ENCODE measurements around the gene MRPS18A.

Gene MRPS18A

DNA sequence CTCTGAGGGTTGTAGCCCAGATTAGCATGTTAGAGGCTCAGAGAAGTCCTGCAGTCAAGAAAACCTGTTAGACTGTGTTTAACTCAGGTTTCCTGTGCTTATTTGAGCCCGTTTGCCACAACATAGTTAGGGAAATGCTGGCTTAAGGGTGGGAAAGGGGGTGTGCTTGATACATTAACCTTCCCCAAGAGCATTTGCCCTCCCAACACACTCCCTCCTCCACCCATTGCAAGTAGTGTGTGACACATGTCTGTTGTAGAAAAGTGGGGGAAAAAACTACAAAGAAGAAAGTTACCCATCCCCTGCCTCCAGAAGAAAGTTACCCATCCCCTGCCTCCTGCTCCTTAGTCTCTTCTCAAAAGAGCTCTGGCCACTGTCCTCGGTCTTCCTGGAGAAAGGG lies 36.8 kb upstream of the MRPS18A start:
- Mint-ChIP-seq H3K36me3 (ENCODE audit: low read depth) (no peaks in the 10 kb centered on the region), H3K9me3 (no peaks in the 10 kb centered on the region), H3K4me3 (no peak overlapping the region), H3K4me1 (ENCODE audit: low read depth) (peaks cover 52% of the 10 kb centered on the region), H3K27ac (peak overlapping the region; percentile 83), H3K27me3 (peaks cover 88% of the 10 kb centered on the region)
- intact Hi-C loops (cut with micrococcal nuclease): loop anchor here (1.0 kb wide), 1 partner anchor 355 kb away; no protein-coding TSS in a partner anchor

DNA sequence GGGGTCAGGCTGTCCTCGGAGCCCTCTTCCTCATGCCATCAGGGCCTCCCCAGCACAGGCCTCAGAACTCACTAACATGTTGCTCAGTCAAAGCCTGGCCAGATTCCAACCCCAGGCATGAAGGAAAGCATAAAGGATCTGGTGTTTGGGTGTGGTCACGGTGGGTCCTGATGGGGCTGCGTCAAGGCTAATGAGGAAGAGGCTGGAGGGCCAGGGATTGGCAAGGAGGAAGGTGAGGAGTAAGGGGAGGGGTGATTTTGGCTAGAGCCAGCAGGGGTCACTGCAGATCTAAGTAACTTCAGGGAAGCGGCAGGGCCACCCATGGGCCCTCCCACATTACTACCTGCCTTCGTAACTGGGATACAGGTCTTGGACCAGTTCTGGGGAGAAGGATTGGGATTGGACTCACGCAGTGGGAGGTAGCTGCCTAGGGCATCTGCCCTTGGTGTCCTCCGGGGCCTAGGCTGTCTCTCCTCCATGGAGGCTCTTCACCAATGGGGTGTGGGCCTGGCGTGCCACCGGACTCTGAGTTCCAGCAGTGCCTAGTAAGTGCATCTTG lies 36.2 kb upstream of the MRPS18A start:
- intact Hi-C loops (cut with micrococcal nuclease): loop anchor here (1.0 kb wide), 1 partner anchor 355 kb away; no protein-coding TSS in a partner anchor
- Mint-ChIP-seq H3K27ac (peak overlapping the region; percentile 30), H3K36me3 (ENCODE audit: low read depth) (no peaks in the 10 kb centered on the region), H3K4me1 (ENCODE audit: low read depth) (peaks cover 49% of the 10 kb centered on the region), H3K9me3 (no peaks in the 10 kb centered on the region), H3K4me3 (no peak overlapping the region), H3K27me3 (peaks cover 86% of the 10 kb centered on the region)

DNA sequence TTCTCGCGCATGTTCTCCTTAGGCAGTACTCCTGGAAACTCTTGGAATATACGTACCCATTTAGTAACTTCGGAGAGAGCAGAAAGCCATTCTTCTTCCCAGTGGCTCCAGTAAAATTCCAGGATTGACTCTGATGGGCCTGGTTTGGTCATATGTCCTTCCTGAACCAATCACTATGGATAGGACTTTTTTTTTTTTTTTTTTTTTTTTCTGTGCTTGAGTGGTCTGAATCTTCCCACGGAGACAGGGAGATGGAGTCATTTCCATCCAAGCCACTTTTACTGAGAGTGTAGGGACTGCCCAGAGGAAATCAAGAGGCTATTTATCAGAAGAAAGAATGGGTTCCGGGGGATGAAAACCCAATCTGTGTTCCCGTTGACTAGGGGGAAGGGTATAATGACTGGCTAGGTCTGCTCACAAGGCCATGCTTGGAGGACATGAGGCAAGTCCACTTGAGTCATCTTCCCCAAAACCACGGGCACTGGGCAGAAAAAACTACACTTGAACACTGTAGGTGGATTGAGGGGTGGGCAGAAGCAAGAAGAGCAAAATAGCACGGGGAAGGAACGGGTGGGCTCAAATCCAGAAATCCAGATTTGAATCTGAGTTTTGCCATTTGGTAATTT lies 35.4 kb upstream of the MRPS18A start:
- Mint-ChIP-seq H3K9me3 (no peaks in the 10 kb centered on the region), H3K4me1 (ENCODE audit: low read depth) (peaks cover 47% of the 10 kb centered on the region), H3K27me3 (peaks cover 86% of the 10 kb centered on the region), H3K36me3 (ENCODE audit: low read depth) (no peaks in the 10 kb centered on the region), H3K4me3 (no peak overlapping the region), H3K27ac (peak overlapping the region; percentile 30)
- intact Hi-C loops (cut with micrococcal nuclease): no loop called here

DNA sequence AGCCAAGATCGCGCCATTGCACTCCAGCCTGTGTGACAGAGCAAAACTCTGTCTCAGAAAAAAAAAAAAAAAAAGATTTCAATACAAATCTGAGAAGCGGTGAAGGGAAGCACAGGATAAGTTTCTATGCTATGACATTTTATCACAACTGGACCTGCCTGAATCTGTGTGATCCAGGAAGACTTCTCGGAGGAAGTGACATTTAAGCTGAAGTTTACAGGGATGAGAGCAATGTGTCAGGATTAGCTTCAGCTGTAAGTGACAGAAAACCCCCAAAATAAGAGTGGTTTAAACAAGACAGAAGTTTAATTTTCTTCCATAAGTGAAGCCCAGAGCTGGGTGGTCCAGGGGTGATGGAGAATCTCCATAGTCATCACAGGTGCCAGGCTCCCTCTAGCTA lies 33.4 kb upstream of the MRPS18A start:
- intact Hi-C loops (cut with micrococcal nuclease): no loop called here
- Mint-ChIP-seq H3K36me3 (ENCODE audit: low read depth) (no peaks in the 10 kb centered on the region), H3K27ac (no peak overlapping the region), H3K4me1 (ENCODE audit: low read depth) (peaks cover 38% of the 10 kb centered on the region), H3K4me3 (no peak overlapping the region), H3K27me3 (peaks cover 83% of the 10 kb centered on the region), H3K9me3 (no peaks in the 10 kb centered on the region)

DNA sequence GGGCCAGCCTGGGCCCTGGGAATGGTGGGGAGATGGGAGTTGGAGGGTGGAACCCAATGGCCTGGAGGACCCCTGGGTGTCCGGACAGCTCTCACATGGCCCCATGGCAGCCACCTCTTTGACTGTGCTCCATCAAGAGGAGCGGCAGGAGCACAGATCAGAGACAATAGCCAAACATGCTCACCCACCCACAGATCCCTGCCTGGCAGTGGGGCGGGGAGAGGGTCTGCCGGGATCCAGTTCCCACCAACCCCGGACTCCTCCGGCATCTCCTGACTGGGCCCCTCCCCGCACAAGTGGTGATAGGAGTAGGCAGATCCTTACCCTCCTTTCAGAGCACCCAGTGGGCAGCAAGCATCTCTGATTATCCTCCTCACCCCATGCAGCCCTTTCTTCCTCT lies 31.9 kb upstream of the MRPS18A start:
- no peaks in the 10 kb centered on the region for H3K36me3 Mint-ChIP-seq (ENCODE audit: low read depth)
- peaks cover 23% of the 10 kb centered on the region for H3K4me1 Mint-ChIP-seq (ENCODE audit: low read depth)
- intact Hi-C loops (cut with micrococcal nuclease): no loop called here
- no peak overlapping the region for H3K4me3 Mint-ChIP-seq
- no peak overlapping the region for H3K27ac Mint-ChIP-seq
- H3K9me3 Mint-ChIP-seq: no peaks in the 10 kb centered on the region
- H3K27me3 Mint-ChIP-seq: peaks cover 80% of the 10 kb centered on the region

DNA sequence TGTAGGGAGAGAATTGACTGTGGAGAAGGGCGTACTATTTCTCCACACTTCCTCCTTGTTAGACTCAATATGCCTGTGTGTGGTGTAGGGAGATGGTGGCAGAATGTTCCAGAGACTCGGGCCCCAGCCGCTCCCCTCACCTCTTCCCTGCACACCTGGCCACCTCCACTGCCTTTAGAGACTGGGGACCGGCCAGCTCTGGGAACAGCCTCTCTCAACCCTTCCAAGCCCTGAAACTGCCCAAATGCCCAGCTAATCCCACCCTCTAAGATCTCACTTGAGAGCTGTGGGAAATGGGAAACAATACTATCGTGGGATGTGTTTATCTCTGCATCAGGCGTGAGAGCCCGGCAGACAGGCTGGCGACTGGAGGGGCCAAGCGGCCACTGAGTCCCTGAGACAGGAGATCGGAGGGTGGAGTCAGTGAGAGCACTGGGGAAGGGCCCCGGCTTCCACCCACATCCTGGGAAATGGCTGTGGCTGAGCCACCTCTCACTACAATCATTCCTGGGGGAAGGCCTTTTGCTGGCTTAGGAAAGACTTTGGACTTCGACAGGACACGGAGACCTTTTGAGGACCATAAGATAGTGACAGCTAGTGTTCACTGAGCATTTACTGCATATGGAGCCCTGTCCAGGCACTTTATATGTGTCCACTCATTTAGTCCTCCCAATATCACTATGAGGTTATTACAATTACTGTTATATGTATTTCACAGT lies 31.0 kb upstream of the MRPS18A start:
- intact Hi-C loops (cut with micrococcal nuclease): no loop called here
- Mint-ChIP-seq H3K27ac (no peak overlapping the region), H3K36me3 (ENCODE audit: low read depth) (no peaks in the 10 kb centered on the region), H3K4me1 (ENCODE audit: low read depth) (peaks cover 13% of the 10 kb centered on the region), H3K27me3 (peaks cover 86% of the 10 kb centered on the region), H3K9me3 (no peaks in the 10 kb centered on the region), H3K4me3 (no peak overlapping the region)

DNA sequence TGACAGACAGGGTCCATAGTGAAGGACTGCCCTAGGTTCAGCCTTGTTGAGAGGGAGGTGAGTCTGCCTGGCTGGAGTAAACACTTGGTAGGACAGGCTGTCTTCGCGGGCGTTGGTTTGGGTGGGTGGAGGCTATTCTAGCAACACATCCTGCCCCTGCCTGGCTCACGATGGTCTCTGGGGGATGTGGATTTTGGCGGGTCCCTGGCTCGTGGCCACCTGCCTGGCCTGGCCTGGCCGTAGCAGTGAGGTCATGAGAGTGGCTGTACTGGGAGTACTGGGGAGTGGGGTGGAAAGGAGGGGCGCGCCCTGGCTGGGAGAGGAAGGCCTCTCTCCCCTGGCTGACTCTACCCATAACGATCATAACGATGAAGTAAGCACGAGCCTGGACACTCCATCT lies 30.2 kb upstream of the MRPS18A start:
- H3K4me1 Mint-ChIP-seq (ENCODE audit: low read depth): peaks cover 6% of the 10 kb centered on the region
- H3K36me3 Mint-ChIP-seq (ENCODE audit: low read depth): no peaks in the 10 kb centered on the region
- no peaks in the 10 kb centered on the region for H3K9me3 Mint-ChIP-seq
- H3K27me3 Mint-ChIP-seq: peaks cover 86% of the 10 kb centered on the region
- intact Hi-C loops (cut with micrococcal nuclease): no loop called here
- no peak overlapping the region for H3K4me3 Mint-ChIP-seq
- H3K27ac Mint-ChIP-seq: no peak overlapping the region

DNA sequence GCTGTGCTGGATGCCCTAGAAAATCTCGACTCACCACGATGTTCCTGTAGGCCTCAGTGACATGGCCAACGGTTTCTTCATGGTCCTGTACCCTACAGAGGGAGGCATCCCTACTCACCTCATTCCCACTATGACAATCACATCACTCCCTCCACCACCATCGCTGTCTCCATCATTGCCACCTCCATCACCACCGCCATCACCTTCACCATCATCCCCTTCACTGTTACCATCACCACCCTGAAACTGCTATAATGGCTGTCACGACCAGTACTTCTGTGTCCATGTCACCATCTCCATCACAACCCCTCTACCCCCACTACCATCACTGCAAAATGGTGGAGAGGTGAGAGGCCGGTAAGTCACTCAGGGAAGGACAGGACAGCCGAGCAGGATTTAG lies 29.8 kb upstream of the MRPS18A start:
- H3K4me1 Mint-ChIP-seq (ENCODE audit: low read depth): peaks cover 2% of the 10 kb centered on the region
- H3K27ac Mint-ChIP-seq: no peak overlapping the region
- peaks cover 86% of the 10 kb centered on the region for H3K27me3 Mint-ChIP-seq
- H3K36me3 Mint-ChIP-seq (ENCODE audit: low read depth): no peaks in the 10 kb centered on the region
- no peaks in the 10 kb centered on the region for H3K9me3 Mint-ChIP-seq
- H3K4me3 Mint-ChIP-seq: no peak overlapping the region
- intact Hi-C loops (cut with micrococcal nuclease): no loop called here

DNA sequence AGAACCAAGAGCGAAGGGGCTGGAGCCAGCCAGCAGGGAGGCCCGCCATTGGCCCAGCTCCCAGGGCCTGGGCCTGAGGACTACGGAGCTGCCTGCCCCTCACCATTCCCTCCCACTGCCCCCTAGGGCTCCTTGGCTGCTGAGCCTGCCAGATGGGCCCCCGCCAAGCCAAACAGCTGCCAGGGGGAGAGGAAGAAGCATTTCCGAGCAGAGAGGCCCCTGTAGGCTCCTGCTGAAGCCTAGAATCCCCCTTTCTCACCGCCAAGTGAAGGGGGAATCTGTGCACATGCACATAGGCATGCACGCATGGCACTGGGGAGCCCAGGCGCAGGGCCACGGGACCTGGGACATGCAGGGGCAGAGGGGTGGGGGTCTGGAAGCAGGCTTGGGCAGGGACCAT lies 28.5 kb upstream of the MRPS18A start:
- Mint-ChIP-seq H3K4me1 (ENCODE audit: low read depth) (peaks cover 8% of the 10 kb centered on the region), H3K9me3 (no peaks in the 10 kb centered on the region), H3K27ac (no peak overlapping the region), H3K4me3 (no peak overlapping the region), H3K27me3 (peaks cover 86% of the 10 kb centered on the region), H3K36me3 (ENCODE audit: low read depth) (no peaks in the 10 kb centered on the region)
- intact Hi-C loops (cut with micrococcal nuclease): no loop called here

DNA sequence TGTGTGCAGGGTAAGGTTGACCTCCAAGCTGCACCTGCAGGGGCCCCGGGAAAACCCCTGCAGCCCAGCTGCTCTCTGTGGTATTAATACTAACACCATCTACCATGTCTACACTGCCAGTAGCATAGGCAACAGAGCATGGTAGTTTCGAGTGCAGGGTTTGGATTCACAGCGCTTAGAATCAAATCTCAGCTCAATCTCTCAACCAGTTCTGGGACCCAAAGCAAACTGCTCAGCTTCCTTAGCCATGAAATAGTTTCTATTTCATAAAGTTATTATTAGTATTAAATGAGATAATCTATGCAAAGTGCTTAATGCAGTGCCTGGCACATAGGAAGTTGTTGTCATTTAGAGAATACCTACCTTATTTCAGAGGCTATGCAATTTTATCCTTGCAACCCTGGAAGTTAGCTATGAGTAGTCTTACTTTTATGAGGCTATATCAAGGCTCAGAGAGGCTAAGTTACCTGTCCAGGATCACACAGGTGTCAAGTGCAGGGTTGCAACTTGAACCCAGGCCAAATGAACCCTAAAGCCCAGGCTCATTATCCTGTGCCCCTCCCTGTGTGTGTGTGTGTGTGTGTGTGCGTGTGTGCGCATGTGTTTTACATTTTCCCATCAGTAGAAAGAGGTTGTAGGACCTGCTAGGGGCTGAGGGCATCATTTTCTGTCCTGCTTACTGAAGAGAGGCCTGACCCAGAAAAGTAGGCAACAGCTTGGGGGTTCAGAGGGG lies 27.6 kb upstream of the MRPS18A start:
- Mint-ChIP-seq H3K27ac (no peak overlapping the region), H3K36me3 (ENCODE audit: low read depth) (no peaks in the 10 kb centered on the region), H3K9me3 (no peaks in the 10 kb centered on the region), H3K27me3 (peaks cover 86% of the 10 kb centered on the region), H3K4me1 (ENCODE audit: low read depth) (peaks cover 16% of the 10 kb centered on the region), H3K4me3 (no peak overlapping the region)
- intact Hi-C loops (cut with micrococcal nuclease): no loop called here

DNA sequence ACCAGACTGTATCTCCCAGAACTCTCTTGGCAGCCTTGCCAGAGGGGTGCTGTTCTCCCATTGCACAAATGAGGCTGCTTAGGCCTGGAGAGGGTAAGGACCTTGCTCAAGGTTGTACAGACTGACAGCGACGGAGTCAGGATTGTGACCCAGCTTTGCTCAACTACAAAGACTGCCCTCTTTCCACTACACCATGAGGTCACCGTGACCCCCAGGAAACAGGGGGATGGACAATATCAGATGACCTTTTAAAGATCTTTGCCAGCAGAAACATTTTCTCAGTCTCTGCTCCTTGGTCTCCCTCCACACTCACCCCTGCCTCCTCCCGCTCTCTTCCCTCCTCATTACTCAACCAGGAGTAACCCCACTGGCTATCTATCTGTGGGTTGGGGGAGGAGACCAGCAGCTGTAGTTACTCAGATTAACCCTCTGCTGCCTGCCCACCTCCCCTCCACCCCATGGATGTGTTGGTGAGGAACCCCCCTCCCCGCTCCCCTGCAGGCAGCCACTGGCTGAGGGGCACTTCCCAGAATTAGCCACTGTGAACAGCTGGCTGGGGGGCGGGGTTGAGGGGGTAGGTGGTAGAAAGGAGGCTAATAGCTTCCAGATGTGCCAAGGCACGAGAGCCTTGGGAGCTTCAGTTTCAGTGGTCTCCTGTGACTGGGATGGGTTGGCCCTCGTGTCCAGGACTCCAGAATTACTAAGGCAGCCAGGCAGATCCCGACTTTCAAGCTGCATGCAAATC lies 26.9 kb upstream of the MRPS18A start:
- H3K9me3 Mint-ChIP-seq: no peaks in the 10 kb centered on the region
- intact Hi-C loops (cut with micrococcal nuclease): no loop called here
- no peak overlapping the region for H3K4me3 Mint-ChIP-seq
- peaks cover 85% of the 10 kb centered on the region for H3K27me3 Mint-ChIP-seq
- no peak overlapping the region for H3K27ac Mint-ChIP-seq
- H3K36me3 Mint-ChIP-seq (ENCODE audit: low read depth): no peaks in the 10 kb centered on the region
- H3K4me1 Mint-ChIP-seq (ENCODE audit: low read depth): peaks cover 24% of the 10 kb centered on the region

DNA sequence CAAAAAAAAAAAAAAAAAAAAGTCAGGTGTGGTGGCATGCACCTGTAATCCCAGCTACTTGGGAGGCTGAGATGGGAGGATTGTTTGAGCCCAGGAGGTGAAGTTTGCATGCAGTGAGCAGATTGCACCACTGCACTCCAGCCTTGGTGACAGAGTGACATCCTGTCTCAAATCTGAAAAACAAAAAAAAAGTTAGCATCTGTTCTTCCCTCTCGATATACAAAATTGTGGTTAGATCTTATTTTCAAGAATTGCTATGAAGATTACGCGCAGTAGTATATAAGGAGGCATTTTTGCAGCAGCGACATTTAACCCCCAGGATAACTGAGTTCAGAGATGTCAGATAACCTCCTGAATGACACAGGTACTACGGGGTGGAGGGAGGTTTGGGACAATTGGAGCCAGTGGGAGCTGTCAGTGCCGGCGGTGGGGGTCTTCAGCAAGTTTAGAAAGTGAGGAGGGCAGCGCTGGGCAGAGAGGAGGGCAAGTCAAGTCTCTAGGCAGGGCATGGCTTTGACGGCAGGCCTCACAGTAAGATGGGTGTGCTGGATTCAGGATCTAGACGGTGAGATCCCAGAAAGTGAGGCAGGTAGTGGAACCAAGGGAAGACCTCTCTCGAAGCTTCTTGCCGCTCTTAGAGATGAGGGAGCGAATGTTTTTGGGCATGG lies 26.2 kb upstream of the MRPS18A start:
- H3K9me3 Mint-ChIP-seq: no peaks in the 10 kb centered on the region
- H3K4me1 Mint-ChIP-seq (ENCODE audit: low read depth): peaks cover 31% of the 10 kb centered on the region
- no peak overlapping the region for H3K4me3 Mint-ChIP-seq
- no peaks in the 10 kb centered on the region for H3K36me3 Mint-ChIP-seq (ENCODE audit: low read depth)
- intact Hi-C loops (cut with micrococcal nuclease): no loop called here
- peaks cover 85% of the 10 kb centered on the region for H3K27me3 Mint-ChIP-seq
- H3K27ac Mint-ChIP-seq: no peak overlapping the region

DNA sequence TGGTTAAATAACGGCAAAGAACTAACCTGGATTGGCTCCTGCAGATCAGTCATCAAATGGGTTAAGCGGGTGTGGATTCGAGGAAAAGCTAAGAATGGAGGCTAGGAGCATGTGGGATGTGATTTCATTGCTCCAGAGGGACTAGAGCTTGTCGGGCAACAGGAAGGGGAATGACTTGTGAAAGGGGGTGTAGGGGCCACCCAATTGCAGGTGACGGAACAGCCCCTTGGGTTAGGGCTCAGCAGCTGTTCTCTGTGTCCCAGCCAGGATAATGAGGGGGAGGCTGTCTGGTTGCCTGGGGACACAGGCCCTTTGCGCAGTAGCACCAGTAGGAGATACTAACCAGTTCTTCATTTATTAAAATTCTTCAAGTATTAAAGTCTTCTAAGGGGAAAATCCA lies 25.0 kb upstream of the MRPS18A start:
- Mint-ChIP-seq H3K9me3 (no peaks in the 10 kb centered on the region), H3K4me1 (ENCODE audit: low read depth) (peaks cover 37% of the 10 kb centered on the region), H3K27ac (no peak overlapping the region), H3K27me3 (peaks cover 78% of the 10 kb centered on the region), H3K4me3 (no peak overlapping the region), H3K36me3 (ENCODE audit: low read depth) (no peaks in the 10 kb centered on the region)
- intact Hi-C loops (cut with micrococcal nuclease): no loop called here

Measured in dendritic cell treated with granulocyte-macrophage colony-stimulating factor and Interleukin-4, amounts not matched to agents 40 ng/mL and 50 ng/mL, for 4 days (primary cell).